Measurements from ENCODE around the gene PTF1A. TPM values are rescaled to one million over a fixed set of nuclear protein-coding genes. Genes with fewer than 3 reads are reported as not detected.

PTF1A gene
- total RNA-seq, 1 experiment from 2014 or later: not detected

DNA sequence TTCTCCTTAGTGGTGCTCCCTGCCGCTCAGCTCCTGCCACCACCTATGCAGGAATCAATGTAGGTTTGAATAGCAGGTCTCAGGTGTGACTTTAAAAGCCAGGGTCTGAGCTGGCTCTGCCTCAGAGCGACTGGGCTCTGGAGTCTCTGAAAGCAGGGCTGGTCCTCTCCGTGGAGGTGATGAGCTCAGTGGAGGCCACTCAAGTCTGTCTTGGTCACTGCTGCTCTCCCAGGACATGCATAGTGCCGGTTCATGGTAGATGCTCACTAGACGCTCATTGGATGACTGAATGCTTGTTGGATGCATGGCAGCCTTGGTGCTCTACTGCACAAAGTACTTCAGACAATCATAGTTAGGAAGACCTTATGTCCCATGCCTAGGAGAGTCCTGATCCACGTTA lies 45.1 kb upstream of the PTF1A start (continued):
- TF ChIP-seq ZNF232 (CRISPR knock-in tag; IDR thresholded peaks at IDR 0.05) (no peak), ZNF121 (CRISPR knock-in tag; IDR thresholded peaks at IDR 0.05) (no peak), OVOL2 (CRISPR knock-in tag; IDR thresholded peaks at IDR 0.05; ENCODE audit: borderline replicate concordance) (no peak), AFF4 (CRISPR knock-in tag; IDR thresholded peaks at IDR 0.05; ENCODE audit: borderline replicate concordance) (no peak), SOX15 (CRISPR knock-in tag; IDR thresholded peaks at IDR 0.05) (no peak)
- TF ChIP-seq, protein P1, sequence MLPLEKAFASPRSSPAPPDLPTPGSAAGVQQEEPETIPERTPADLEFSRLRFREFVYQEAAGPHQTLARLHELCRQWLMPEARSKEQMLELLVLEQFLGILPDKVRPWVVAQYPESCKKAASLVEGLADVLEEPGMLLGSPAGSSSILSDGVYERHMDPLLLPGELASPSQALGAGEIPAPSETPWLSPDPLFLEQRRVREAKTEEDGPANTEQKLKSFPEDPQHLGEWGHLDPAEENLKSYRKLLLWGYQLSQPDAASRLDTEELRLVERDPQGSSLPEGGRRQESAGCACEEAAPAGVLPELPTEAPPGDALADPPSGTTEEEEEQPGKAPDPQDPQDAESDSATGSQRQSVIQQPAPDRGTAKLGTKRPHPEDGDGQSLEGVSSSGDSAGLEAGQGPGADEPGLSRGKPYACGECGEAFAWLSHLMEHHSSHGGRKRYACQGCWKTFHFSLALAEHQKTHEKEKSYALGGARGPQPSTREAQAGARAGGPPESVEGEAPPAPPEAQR (CRISPR knock-in tag; IDR thresholded peaks at IDR 0.05): no peak

- no peak overlapping the region for H3K4me3 Mint-ChIP-seq
- no peak overlapping the region for H3K27ac Mint-ChIP-seq
- DNase-seq (ENCODE audit: low spot score): no peak
- no peaks in the 10 kb centered on the region for H3K36me3 Mint-ChIP-seq
- ChIA-PET POLR2A (no interaction called here), CTCF (no interaction called here)
- TF ChIP-seq, protein P2, sequence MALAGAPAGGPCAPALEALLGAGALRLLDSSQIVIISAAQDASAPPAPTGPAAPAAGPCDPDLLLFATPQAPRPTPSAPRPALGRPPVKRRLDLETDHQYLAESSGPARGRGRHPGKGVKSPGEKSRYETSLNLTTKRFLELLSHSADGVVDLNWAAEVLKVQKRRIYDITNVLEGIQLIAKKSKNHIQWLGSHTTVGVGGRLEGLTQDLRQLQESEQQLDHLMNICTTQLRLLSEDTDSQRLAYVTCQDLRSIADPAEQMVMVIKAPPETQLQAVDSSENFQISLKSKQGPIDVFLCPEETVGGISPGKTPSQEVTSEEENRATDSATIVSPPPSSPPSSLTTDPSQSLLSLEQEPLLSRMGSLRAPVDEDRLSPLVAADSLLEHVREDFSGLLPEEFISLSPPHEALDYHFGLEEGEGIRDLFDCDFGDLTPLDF (CRISPR knock-in tag; IDR thresholded peaks at IDR 0.05): no peak
- TF ChIP-seq HMGXB4 (CRISPR knock-in tag; IDR thresholded peaks at IDR 0.05) (no peak), RORB (CRISPR knock-in tag; IDR thresholded peaks at IDR 0.05) (no peak), KAT7 (CRISPR knock-in tag; IDR thresholded peaks at IDR 0.05; ENCODE audit: borderline replicate concordance) (no peak), NFYB (CRISPR knock-in tag; conservative IDR thresholded peaks at IDR 0.05; ENCODE audit: low read depth) (no peak)
- TF ChIP-seq, protein P3, sequence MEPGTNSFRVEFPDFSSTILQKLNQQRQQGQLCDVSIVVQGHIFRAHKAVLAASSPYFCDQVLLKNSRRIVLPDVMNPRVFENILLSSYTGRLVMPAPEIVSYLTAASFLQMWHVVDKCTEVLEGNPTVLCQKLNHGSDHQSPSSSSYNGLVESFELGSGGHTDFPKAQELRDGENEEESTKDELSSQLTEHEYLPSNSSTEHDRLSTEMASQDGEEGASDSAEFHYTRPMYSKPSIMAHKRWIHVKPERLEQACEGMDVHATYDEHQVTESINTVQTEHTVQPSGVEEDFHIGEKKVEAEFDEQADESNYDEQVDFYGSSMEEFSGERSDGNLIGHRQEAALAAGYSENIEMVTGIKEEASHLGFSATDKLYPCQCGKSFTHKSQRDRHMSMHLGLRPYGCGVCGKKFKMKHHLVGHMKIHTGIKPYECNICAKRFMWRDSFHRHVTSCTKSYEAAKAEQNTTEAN (CRISPR knock-in tag; IDR thresholded peaks at IDR 0.05): no peak
- no peaks in the 10 kb centered on the region for H3K27me3 Mint-ChIP-seq (ENCODE audit: low read depth)
- no peak for ATAC-seq
- H3K9me3 Mint-ChIP-seq: no peaks in the 10 kb centered on the region
- no peaks in the 10 kb centered on the region for H3K4me1 Mint-ChIP-seq
These were observed 43.9 kb upstream of the PTF1A start for GRCh38 chr10:23148214-23148613.

DNA sequence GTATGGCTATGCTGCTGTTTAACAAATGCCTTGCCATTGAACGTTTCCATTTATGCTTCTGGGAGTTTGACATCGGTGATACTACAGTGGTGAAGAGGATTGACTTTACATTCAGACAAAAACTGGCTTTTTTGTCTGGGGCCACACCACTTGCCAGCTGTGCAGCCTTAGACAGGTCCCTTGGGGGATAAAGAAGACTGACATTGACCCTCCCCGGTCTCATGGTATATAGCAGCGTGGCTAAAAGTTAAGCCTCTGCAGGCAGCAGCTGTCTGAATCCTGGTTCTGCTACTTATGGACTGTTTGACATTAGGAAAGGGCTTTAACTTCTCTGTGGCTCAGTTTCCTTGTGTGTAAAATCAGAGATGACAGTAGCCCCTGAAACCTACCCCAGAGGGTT lies 42.0 kb upstream of the PTF1A start:
- DNase-seq (ENCODE audit: low spot score) (no peak), ATAC-seq (no peak)
- no peak overlapping the region for H3K4me3 Mint-ChIP-seq
- no peaks in the 10 kb centered on the region for H3K36me3 Mint-ChIP-seq
- no peaks in the 10 kb centered on the region for H3K9me3 Mint-ChIP-seq
- H3K27ac Mint-ChIP-seq: no peak overlapping the region
- H3K27me3 Mint-ChIP-seq (ENCODE audit: low read depth): no peaks in the 10 kb centered on the region
- ChIA-PET CTCF (no interaction called here), POLR2A (no interaction called here)
- no peaks in the 10 kb centered on the region for H3K4me1 Mint-ChIP-seq
- TF ChIP-seq, protein P4, sequence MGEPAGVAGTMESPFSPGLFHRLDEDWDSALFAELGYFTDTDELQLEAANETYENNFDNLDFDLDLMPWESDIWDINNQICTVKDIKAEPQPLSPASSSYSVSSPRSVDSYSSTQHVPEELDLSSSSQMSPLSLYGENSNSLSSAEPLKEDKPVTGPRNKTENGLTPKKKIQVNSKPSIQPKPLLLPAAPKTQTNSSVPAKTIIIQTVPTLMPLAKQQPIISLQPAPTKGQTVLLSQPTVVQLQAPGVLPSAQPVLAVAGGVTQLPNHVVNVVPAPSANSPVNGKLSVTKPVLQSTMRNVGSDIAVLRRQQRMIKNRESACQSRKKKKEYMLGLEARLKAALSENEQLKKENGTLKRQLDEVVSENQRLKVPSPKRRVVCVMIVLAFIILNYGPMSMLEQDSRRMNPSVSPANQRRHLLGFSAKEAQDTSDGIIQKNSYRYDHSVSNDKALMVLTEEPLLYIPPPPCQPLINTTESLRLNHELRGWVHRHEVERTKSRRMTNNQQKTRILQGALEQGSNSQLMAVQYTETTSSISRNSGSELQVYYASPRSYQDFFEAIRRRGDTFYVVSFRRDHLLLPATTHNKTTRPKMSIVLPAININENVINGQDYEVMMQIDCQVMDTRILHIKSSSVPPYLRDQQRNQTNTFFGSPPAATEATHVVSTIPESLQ (CRISPR knock-in tag; IDR thresholded peaks at IDR 0.05): no peak
- TF ChIP-seq ZNF317 (CRISPR knock-in tag; IDR thresholded peaks at IDR 0.05; ENCODE audit: borderline replicate concordance, low read depth) (no peak), ZNF416 (CRISPR knock-in tag; IDR thresholded peaks at IDR 0.05) (no peak), ZNF219 (CRISPR knock-in tag; IDR thresholded peaks at IDR 0.05; ENCODE audit: borderline replicate concordance) (no peak)
- TF ChIP-seq, protein P5, sequence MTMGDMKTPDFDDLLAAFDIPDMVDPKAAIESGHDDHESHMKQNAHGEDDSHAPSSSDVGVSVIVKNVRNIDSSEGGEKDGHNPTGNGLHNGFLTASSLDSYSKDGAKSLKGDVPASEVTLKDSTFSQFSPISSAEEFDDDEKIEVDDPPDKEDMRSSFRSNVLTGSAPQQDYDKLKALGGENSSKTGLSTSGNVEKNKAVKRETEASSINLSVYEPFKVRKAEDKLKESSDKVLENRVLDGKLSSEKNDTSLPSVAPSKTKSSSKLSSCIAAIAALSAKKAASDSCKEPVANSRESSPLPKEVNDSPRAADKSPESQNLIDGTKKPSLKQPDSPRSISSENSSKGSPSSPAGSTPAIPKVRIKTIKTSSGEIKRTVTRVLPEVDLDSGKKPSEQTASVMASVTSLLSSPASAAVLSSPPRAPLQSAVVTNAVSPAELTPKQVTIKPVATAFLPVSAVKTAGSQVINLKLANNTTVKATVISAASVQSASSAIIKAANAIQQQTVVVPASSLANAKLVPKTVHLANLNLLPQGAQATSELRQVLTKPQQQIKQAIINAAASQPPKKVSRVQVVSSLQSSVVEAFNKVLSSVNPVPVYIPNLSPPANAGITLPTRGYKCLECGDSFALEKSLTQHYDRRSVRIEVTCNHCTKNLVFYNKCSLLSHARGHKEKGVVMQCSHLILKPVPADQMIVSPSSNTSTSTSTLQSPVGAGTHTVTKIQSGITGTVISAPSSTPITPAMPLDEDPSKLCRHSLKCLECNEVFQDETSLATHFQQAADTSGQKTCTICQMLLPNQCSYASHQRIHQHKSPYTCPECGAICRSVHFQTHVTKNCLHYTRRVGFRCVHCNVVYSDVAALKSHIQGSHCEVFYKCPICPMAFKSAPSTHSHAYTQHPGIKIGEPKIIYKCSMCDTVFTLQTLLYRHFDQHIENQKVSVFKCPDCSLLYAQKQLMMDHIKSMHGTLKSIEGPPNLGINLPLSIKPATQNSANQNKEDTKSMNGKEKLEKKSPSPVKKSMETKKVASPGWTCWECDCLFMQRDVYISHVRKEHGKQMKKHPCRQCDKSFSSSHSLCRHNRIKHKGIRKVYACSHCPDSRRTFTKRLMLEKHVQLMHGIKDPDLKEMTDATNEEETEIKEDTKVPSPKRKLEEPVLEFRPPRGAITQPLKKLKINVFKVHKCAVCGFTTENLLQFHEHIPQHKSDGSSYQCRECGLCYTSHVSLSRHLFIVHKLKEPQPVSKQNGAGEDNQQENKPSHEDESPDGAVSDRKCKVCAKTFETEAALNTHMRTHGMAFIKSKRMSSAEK (CRISPR knock-in tag; IDR thresholded peaks at IDR 0.05; ENCODE audit: borderline replicate concordance): no peak

All from WTC11 (cell line).